ENCODE results near the gene ACTRT2.

DNA sequence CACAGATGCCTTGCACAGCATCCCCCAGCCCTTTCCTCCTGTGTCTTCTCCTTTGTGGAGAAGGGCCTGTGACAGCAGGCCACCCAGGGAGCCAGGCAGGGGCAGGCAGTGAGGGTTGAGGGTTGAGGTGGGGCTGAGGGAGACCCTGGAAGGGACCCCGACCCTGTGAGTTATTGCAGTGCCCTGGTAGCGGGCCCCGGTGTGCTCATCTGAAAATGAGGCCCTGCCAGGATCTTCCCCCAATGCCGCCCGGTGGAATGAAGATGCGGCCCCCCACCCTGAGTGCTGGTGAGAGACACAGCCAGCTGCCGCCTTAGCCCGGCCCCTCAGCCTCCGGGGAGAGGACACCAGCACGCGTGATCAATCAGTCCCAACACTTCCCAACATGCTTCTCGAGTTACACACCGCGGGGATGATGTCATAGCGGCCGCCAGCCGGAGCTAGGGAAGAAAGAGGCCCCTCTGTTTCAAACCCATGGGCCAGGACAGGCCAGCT, 36.2 kb upstream of the ACTRT2 start:
- TF ChIP-seq POLR2A (IDR thresholded peaks at IDR 0.05) (no peak), CTCF (IDR thresholded peaks at IDR 0.05 in 8 of 11, conservative IDR thresholded peaks at IDR 0.05 in 3 of 11) (no peak)
